Measurements from ENCODE around the gene SYNE1.

SYNE1 gene

DNA sequence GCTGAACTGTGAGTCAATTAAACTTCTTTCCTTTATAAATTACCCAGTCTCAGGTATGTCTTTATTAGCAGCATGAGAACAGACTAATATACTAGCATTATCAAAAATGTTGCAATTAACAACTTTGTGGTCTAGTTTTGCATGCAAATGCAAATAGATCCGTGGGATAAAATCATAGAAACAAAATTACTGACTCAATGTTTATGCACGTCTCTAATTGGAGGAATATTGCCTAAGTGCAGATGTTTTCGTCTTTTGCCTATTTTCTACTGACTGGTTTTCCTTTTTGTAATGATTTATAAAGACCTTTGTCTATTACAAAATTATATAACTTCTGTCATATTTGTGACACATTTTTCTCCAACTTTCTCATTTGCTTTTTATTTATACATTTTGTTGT, 51.9 kb downstream of the SYNE1 start:
- TF ChIP-seq, protein P1, sequence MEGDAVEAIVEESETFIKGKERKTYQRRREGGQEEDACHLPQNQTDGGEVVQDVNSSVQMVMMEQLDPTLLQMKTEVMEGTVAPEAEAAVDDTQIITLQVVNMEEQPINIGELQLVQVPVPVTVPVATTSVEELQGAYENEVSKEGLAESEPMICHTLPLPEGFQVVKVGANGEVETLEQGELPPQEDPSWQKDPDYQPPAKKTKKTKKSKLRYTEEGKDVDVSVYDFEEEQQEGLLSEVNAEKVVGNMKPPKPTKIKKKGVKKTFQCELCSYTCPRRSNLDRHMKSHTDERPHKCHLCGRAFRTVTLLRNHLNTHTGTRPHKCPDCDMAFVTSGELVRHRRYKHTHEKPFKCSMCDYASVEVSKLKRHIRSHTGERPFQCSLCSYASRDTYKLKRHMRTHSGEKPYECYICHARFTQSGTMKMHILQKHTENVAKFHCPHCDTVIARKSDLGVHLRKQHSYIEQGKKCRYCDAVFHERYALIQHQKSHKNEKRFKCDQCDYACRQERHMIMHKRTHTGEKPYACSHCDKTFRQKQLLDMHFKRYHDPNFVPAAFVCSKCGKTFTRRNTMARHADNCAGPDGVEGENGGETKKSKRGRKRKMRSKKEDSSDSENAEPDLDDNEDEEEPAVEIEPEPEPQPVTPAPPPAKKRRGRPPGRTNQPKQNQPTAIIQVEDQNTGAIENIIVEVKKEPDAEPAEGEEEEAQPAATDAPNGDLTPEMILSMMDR (IDR thresholded peaks at IDR 0.05; ENCODE audit: borderline replicate concordance, insufficient read depth, low read depth, low read length) = no peak
- no peak overlapping the region for H3K4me3 ChIP-seq (ENCODE audit: low read depth, low read length)

DNA sequence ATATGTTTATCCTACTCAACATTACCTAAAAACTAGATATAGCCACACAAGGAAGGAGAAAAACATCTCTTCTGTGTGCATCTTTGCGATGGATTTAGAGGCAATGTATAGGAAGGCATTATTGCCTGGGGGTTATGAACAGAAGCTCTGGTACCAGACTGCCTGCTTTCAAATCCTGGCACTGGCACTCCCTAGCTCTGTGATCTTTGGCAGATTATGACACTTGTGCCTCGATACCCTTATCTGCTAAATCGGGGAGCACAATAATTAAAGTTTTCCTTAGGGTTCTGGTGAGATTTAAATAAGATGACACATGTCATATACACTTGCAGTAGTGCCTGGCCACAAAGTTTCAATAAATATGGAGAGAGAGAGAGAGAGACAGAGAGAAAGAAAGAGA, 53.3 kb downstream of the SYNE1 start:
- TF ChIP-seq, protein P1 (IDR thresholded peaks at IDR 0.05; ENCODE audit: borderline replicate concordance, insufficient read depth, low read depth, low read length) = no peak
- H3K4me3 ChIP-seq (ENCODE audit: low read depth, low read length) = no peak overlapping the region

DNA sequence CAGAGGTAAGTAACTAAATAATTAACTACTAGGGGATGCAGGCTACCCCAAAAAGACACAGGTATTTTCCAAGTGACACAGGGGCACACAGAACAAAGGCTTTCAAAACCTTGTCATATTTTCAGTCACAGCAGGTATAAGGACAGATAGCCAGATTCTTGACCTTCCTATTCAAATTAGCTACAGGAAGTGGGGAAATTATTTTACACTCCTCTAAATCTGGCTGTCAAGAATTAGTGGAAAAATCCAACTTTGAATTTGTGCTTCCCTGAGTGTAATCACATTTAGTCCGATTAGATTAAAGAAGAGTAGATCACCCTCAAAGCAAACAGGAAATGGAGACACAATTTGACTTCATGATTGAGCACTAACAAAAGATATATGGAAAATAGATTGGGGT, 60.6 kb downstream of the SYNE1 start:
- TF ChIP-seq, protein P1 (IDR thresholded peaks at IDR 0.05; ENCODE audit: borderline replicate concordance, insufficient read depth, low read depth, low read length) = no peak
- no peak overlapping the region for H3K4me3 ChIP-seq (ENCODE audit: low read depth, low read length)

DNA sequence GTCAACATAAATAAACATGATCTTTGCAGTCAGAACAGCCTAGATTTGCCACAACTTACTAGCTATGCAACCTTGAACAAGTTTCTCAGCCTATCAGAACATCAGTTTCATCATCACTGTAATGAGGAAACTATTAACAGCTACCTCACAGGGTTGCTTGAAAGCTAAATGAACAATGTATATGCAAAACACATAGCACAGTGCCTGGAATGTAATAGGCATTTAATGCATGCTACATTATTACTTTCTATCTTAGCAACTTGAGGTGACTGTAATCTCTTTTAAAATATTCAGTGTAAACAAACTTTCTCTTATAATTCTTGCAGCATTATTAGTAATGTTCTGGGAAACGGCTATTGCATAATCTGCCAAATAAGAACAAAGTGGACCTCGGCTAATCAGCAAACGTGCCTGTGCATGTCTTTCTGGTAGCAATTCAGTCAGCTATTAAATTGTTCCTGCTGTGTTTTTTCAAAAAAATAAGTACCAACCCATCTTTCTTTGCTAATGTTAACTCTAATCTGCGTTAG, 61.5 kb downstream of the SYNE1 start:
- TF ChIP-seq, protein P1 (IDR thresholded peaks at IDR 0.05; ENCODE audit: borderline replicate concordance, insufficient read depth, low read depth, low read length) = no peak
- H3K4me3 ChIP-seq (ENCODE audit: low read depth, low read length) = no peak overlapping the region

DNA sequence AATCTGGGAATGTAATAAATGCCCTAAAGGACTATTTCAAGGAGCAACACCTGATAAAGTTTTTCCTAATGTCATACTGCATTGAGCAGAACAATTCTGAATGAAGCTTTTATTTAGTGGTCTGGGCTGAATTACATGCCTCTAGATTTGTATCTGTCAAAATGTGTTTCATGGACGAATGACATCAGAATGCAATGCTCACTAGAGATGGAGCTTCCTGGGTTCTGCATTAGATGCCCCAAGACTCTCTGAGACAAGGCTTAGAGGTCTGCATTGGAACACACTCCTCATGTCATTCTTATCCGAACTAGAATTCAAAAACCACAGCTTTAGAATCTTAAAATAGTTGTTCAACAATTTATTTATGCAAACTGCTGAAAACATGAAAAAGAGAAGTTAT, 62.0 kb downstream of the SYNE1 start:
- TF ChIP-seq, protein P1 (IDR thresholded peaks at IDR 0.05; ENCODE audit: borderline replicate concordance, insufficient read depth, low read depth, low read length) = no peak
- no peak overlapping the region for H3K4me3 ChIP-seq (ENCODE audit: low read depth, low read length)

DNA sequence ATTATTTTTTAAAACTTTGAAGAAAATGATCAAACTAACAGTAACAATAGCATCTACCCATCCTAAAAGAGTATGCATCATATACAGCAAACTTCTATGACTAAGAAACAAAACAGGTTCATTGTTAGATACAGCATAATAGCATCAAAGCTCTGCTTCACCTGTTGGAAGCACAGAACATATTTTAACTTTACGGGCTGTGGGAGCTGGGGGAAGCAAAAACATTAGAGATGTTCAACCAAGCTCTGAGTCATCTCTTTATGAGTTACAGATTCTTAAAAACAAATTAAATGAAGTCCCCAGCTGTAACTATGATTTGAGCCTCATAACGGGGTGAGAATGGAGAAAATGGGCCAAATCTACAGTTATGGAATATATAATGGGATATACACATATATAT, 63.4 kb downstream of the SYNE1 start:
- TF ChIP-seq, protein P1 (IDR thresholded peaks at IDR 0.05; ENCODE audit: borderline replicate concordance, insufficient read depth, low read depth, low read length) = no peak
- H3K4me3 ChIP-seq (ENCODE audit: low read depth, low read length) = no peak overlapping the region

DNA sequence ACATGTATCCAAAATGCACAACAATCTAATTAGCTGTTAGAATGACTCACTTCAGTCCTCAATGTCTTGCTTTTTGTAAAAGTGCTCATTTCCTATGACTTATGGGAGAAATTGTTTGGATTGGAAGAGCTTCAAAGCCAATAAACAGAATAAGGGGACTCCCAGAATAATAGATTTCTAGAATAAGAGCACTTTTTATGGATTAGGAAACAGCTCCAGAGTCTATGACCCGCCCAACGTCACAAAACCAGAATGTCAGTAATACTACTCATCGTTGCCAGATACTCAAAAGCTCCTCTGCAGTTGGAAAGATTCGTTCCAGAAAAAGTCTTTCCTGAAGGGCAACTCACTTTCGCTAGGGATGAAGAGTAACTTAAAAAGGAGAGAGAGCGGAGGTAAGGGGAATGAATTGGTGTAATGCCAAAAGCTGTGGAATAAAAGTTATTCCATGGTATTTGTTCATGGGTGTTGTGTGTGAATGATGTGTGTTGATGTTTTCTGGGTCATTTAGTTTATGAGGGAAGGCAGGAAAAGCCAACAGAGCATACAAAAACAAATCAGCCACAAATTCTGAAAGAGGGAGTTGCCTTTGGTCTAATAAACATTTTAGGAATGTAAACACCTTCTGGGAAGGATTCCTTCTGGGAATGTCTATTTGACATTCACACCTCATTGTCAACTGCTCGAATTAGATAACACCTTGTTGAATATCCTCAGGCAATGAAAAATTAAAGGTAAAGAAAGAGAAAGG, 64.6 kb downstream of the SYNE1 start:
- no peak overlapping the region for H3K4me3 ChIP-seq (ENCODE audit: low read depth, low read length)
- TF ChIP-seq, protein P1 (IDR thresholded peaks at IDR 0.05; ENCODE audit: borderline replicate concordance, insufficient read depth, low read depth, low read length) = no peak
